ENCODE results near the gene GSK3A.

Gene GSK3A

DNA sequence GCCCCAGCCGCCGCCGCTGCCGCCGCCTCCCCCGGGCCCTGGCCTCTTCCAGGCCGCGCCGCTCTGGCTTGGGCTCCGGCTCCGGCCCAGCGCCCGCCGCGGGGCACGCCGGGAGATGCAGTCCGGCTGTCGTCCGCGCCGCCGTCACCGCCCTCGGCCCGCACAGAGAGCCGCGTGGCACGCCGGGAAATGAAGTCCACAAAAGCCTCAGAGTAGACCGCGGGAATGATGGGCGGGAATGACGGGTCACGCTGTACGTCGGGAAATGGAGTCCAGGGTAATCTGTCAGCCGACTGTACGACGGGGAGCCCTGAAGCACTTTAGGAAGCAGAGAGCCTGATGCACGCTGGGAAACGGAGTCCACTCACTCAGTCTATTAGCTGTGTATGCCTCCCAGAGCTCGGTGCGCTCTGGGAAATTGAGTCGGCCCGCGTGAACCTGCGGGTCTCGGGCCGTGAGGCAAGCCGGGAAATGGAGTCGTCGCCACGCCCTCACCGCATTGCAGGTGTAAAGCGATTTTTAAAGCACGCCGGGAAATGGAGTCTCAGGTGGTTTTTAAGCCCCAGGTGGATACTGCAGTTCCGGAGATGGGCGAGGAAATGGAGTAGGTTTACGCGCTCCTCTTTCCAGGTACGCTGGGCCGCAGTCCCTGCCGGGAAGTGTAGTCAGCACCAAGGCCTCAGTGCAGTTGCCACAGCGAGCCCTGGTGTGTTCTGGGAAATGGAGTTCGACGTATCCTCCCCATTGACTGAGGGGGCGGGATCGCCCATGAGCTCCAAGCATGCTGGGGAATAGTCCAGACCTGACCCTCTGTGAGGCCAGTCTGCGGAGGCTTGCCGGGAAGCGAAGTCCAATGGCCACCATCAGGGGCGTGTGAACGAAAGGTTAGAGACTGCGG lies at the start of gene GSK3A:
GSK3A (minus strand) TSS at position 91 of the 898 bp plus-strand sequence. CDS start 137 bp downstream, outside the sequence.
- no peaks in the 10 kb centered on the region for H4K20me1 ChIP-seq (ENCODE audit: insufficient read depth)
- H3K4me2 ChIP-seq = peak within 1 kb of the TSS; percentile 75
- H3K27me3 ChIP-seq (ENCODE audit: insufficient read depth, low read depth) = no peaks in the 10 kb centered on the region
- H3K4me3 ChIP-seq (IDR thresholded peaks at IDR 0.05; ENCODE audit: insufficient read depth, low read depth, low read length) = peak within 1 kb of the TSS; percentile 41
- H3K36me3 ChIP-seq (ENCODE audit: insufficient read depth) = no peaks in the 10 kb centered on the region
- H2AFZ ChIP-seq (ENCODE audit: low read depth) = peak within 1 kb of the TSS; percentile 31
- peak within 1 kb of the TSS; percentile 44 for H3K27ac ChIP-seq
- H3K9ac ChIP-seq = peak within 1 kb of the TSS; percentile 72
- peaks cover 41% of the 10 kb centered on the region for H3K4me1 ChIP-seq (ENCODE audit: low read depth, poor library complexity, severe bottlenecking)
- peaks cover 24% of the 10 kb centered on the region for H3K79me2 ChIP-seq (ENCODE audit: insufficient read depth, low read depth)
- TF ChIP-seq, protein P1, sequence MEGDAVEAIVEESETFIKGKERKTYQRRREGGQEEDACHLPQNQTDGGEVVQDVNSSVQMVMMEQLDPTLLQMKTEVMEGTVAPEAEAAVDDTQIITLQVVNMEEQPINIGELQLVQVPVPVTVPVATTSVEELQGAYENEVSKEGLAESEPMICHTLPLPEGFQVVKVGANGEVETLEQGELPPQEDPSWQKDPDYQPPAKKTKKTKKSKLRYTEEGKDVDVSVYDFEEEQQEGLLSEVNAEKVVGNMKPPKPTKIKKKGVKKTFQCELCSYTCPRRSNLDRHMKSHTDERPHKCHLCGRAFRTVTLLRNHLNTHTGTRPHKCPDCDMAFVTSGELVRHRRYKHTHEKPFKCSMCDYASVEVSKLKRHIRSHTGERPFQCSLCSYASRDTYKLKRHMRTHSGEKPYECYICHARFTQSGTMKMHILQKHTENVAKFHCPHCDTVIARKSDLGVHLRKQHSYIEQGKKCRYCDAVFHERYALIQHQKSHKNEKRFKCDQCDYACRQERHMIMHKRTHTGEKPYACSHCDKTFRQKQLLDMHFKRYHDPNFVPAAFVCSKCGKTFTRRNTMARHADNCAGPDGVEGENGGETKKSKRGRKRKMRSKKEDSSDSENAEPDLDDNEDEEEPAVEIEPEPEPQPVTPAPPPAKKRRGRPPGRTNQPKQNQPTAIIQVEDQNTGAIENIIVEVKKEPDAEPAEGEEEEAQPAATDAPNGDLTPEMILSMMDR (conservative IDR thresholded peaks at IDR 0.05; ENCODE audit: low read depth, low read length) = no peak

DNA sequence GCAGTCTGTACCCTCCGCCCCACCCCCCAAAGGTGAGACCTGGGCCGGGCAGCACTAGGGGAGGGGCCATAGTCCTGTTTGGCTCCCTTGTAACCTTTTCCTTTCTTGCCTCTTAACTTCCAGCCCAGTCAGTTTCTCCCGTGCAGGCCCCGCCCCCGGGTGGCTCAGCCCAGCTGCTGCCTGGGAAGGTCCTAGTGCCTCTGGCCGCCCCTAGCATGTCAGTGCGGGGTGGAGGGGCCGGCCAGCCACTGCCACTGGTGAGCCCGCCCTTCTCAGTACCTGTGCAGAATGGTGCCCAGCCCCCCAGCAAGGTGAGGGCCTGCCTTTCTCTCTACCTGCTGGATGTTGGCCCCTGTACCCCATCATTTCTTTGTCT lies 49.0 kb upstream of the GSK3A start:
- Histone ChIP-seq H3K4me2 (no peak overlapping the region), H3K36me3 (ENCODE audit: insufficient read depth) (no peaks in the 10 kb centered on the region; the same call in 1 of the 2 replicates), H3K4me3 (IDR thresholded peaks at IDR 0.05; ENCODE audit: insufficient read depth, low read depth, low read length) (no peak overlapping the region), H3K27ac (no peak overlapping the region), H2AFZ (ENCODE audit: low read depth) (no peak overlapping the region), H3K4me1 (ENCODE audit: low read depth, poor library complexity, severe bottlenecking) (peaks cover 4% of the 10 kb centered on the region), H3K27me3 (ENCODE audit: insufficient read depth, low read depth) (no peaks in the 10 kb centered on the region), H4K20me1 (ENCODE audit: insufficient read depth) (no peaks in the 10 kb centered on the region), H3K79me2 (ENCODE audit: insufficient read depth, low read depth) (no peaks in the 10 kb centered on the region), H3K9ac (no peak overlapping the region)
- TF ChIP-seq, protein P1 (conservative IDR thresholded peaks at IDR 0.05; ENCODE audit: low read depth, low read length) = no peak

DNA sequence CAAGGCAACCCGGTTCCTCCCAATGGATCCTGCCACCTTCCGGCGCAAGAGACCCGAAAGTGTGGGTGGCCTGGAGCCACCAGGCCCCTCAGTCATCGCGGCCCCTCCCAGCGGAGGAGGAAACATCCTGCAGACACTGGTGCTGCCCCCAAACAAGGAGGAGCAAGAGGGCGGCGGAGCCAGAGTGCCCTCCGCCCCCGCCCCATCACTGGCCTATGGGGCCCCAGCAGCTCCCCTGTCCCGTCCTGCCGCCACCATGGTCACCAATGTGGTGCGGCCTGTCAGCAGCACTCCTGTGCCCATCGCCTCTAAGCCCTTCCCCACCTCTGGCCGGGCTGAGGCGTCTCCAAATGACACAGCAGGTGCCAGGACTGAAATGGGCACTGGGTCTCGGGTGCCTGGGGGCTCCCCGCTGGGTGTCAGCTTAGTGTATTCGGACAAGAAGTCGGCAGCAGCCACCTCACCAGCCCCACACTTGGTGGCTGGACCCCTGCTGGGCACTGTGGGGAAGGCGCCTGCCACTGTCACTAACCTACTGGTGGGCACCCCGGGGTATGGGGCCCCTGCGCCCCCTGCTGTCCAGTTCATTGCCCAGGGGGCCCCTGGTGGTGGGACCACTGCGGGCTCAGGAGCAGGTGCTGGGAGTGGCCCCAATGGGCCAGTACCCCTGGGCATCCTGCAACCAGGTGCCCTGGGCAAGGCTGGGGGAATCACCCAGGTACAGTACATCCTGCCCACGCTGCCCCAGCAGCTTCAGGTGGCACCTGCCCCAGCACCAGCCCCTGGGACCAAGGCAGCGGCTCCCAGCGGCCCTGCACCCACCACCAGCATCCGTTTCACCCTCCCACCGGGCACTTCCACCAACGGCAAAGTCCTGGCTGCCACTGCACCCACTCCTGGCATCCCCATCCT lies 48.4 kb upstream of the GSK3A start:
- Histone ChIP-seq H3K79me2 (ENCODE audit: insufficient read depth, low read depth) (no peaks in the 10 kb centered on the region), H3K36me3 (ENCODE audit: insufficient read depth) (no peaks in the 10 kb centered on the region; the same call in 1 of the 2 replicates), H3K4me1 (ENCODE audit: low read depth, poor library complexity, severe bottlenecking) (peaks cover 3% of the 10 kb centered on the region), H3K27ac (no peak overlapping the region), H3K27me3 (ENCODE audit: insufficient read depth, low read depth) (no peaks in the 10 kb centered on the region), H3K4me3 (IDR thresholded peaks at IDR 0.05; ENCODE audit: insufficient read depth, low read depth, low read length) (no peak overlapping the region), H3K9ac (no peak overlapping the region), H4K20me1 (ENCODE audit: insufficient read depth) (no peaks in the 10 kb centered on the region), H3K4me2 (no peak overlapping the region), H2AFZ (ENCODE audit: low read depth) (no peak overlapping the region)
- TF ChIP-seq, protein P1 (conservative IDR thresholded peaks at IDR 0.05; ENCODE audit: low read depth, low read length) = peak; percentile 62

DNA sequence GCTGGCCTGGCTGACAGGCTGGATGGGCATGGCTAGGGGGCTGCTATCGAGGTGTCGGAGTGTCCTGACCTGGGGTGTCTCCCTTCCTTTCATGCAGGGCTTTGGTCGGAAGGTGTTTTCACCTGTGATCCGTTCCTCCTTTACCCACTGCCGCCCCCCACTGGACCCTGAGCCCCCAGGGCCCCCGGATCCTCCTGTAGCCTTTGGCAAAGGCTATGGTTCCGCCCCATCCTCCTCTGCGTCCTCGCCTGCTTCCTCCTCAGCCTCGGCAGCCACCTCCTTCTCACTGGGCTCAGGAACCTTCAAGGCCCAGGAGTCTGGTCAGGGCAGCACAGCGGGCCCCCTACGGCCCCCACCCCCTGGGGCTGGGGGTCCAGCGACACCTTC lies 47.7 kb upstream of the GSK3A start:
- Histone ChIP-seq H3K36me3 (ENCODE audit: insufficient read depth) (no peaks in the 10 kb centered on the region; the same call in 1 of the 2 replicates), H2AFZ (ENCODE audit: low read depth) (no peak overlapping the region), H3K4me3 (IDR thresholded peaks at IDR 0.05; ENCODE audit: insufficient read depth, low read depth, low read length) (no peak overlapping the region), H3K79me2 (ENCODE audit: insufficient read depth, low read depth) (no peaks in the 10 kb centered on the region), H3K27ac (no peak overlapping the region), H3K4me1 (ENCODE audit: low read depth, poor library complexity, severe bottlenecking) (peaks cover 10% of the 10 kb centered on the region), H3K27me3 (ENCODE audit: insufficient read depth, low read depth) (no peaks in the 10 kb centered on the region), H3K9ac (no peak overlapping the region), H4K20me1 (ENCODE audit: insufficient read depth) (no peaks in the 10 kb centered on the region), H3K4me2 (no peak overlapping the region)
- TF ChIP-seq, protein P1 (conservative IDR thresholded peaks at IDR 0.05; ENCODE audit: low read depth, low read length) = no peak
